Stomach smooth muscle (tissue), 2 donors: ENCODE results near the gene STPG3.

Experiments used
- H3K27ac ChIP-seq: one replicate; pipeline ENCODE4 v1.7.0; 2013; ENCODE audit warnings: mild to moderate bottlenecking, low read length, inconsistent platforms
- H3K27me3 ChIP-seq, 2 donors: one replicate each; pipeline ENCODE4 v1.7.0; 2013; ENCODE audit warnings: low read length in 2 of 2; ENCODE audit not compliant: insufficient read depth in 2 of 2, control insufficient read depth in 1 of 2
- H3K36me3 ChIP-seq, 2 donors: one replicate each; pipeline ENCODE4 v1.7.0; 2013; ENCODE audit warnings: low read length in 2 of 2; ENCODE audit not compliant: control insufficient read depth in 2 of 2, insufficient read depth in 2 of 2
- H3K4me1 ChIP-seq: one replicate; pipeline ENCODE4 v1.7.0; 2013; ENCODE audit warnings: low read length; ENCODE audit not compliant: control insufficient read depth, insufficient read depth
- H3K4me3 ChIP-seq, 2 donors: one replicate each; pipeline ENCODE4 v1.7.0; 2013; ENCODE audit warnings: low read length in 2 of 2
- H3K9ac ChIP-seq, 2 donors: one replicate each; pipeline ENCODE4 v1.7.0; 2013; ENCODE audit warnings: low read length in 2 of 2, mild to moderate bottlenecking in 1 of 2
- H3K9me3 ChIP-seq, 2 donors: one replicate each; pipeline ENCODE4 v1.7.0; 2013; ENCODE audit warnings: low read length in 2 of 2; ENCODE audit not compliant: control insufficient read depth in 2 of 2
- donor health status: healthy.
- donor health status: Pancreatic carcinoma.

The STPG3 gene

GRCh38 chr9:137273095-137273490 lies 22.0 kb downstream of the STPG3 start:
- H3K4me1 ChIP-seq: peaks cover 32% of the 10 kb centered on the region
- H3K9ac ChIP-seq: no peak overlapping the region
- H3K9me3 ChIP-seq: no peaks in the 10 kb centered on the region
- H3K4me3 ChIP-seq: no peak overlapping the region
- peaks cover 19 to 23% of the 10 kb centered on the region in 2 donors for H3K36me3 ChIP-seq
- no peak overlapping the region for H3K27ac ChIP-seq
- H3K27me3 ChIP-seq: peaks cover 12 to 27% of the 10 kb centered on the region in 2 donors

DNA sequence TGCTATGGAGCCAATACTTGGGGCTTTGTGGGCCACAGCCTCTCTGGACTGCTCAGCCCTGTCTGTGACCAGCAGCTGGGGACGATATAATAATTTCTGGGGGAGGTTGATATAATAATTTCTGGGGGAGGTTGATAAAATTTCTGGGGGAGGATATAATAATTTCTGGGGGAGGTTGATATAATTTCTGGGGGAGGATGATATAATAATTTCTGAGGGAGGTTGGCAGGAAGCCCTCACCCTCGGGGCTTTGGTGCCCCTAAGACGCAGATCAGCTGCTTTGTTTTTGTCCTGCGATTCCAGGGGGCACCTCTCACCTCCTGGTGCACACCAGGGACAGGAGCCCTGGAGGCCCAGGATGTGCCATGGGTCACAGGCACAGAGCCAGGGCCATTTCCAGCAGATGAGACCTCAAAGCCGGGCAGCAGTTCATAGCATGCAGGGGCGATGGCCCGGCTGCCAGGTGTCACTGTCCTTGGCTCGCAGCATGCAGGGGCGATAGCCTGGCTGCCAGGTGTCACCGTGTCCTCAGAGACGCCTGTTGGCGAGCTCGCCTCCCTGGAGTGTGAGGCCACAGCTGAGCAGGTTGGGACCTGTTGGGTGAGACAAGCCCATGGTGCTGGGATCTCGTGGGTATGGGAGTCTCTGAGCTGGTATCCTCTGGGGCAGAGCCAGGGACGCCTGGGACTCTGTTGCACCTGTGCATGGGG lies 22.7 kb downstream of the STPG3 start:
- Histone ChIP-seq H3K4me1 (peaks cover 27% of the 10 kb centered on the region), H3K27ac (no peak overlapping the region), H3K9ac (no peak overlapping the region)

DNA sequence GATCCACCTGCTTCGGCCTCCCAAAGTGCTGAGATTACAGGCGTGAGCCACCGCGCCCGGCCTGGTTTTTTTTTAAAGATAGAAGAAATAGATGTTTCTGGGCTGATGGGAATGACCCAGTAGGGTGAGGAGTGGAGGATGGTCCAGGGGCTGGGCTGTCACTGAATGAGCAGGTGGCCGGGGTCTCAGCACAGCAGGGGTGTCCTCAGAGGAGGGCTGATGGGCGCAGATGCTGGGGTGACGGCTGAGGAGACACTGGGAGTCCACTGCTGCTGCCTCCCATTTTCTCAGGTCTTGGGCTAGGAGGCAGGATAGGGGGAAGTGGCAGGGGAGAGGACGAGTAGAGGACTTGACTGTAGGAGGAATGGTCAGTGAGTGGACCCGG lies 24.1 kb downstream of the STPG3 start:
- Histone ChIP-seq H3K27ac (no peak overlapping the region), H3K9me3 (no peaks in the 10 kb centered on the region), H3K9ac (no peak overlapping the region), H3K4me1 (peaks cover 19% of the 10 kb centered on the region), H3K4me3 (no peak overlapping the region), H3K27me3 (peaks cover 17 to 41% of the 10 kb centered on the region in 2 donors), H3K36me3 (peaks cover 12 to 15% of the 10 kb centered on the region in 2 donors)

More for the DNA sequence above, 22.7 kb downstream of the STPG3 start:
- Histone ChIP-seq H3K4me3 (no peak overlapping the region), H3K27me3 (peaks cover 12 to 33% of the 10 kb centered on the region in 2 donors), H3K9me3 (no peaks in the 10 kb centered on the region), H3K36me3 (peaks cover 19 to 21% of the 10 kb centered on the region in 2 donors)

DNA sequence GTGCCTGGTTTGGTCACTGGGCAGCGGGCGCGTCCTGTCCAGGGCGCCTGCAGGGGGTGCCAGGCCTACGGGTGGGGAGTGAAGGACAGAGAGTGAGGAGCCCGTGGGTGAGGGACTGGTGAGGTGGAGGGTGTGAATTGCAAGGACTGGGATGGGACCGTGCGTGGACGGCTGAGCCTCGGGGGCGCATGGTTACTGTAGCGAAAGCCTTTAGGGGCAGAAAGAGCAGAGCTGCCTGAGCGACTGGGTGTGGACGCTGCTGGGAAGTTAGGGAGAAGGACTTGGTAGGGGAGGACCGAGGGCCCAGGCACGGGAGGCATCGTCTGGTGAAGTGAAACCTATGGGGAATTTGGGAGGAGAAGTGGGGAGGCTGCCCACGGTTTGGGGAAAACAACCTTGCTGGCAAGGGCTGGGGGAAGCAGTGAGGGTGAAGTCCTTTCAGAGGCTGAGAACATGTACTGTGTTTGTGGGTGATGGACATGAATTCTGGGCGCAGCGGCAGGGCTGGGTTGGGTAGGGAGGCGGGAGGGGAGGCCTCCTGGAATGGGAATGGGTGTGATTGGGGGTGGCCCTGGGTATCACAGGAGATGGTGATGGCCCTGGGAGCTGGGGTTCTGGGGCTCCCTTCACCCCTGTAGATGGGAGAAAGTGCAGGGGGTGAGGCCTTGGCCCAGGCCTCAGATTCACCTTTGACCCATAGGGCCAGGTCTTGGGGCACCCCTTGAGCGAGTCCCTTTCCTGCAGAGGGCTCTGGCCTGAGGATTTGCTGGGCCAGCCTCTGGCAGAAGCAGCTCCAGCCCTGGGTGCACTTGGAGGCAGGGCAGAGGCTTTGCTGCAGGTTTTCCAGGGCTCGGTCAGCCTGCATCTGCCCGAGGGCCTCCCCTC lies 24.7 kb downstream of the STPG3 start:
- Histone ChIP-seq H3K27ac (no peak overlapping the region), H3K4me1 (peaks cover 20% of the 10 kb centered on the region), H3K9ac (no peak overlapping the region)

GRCh38 chr9:137276473-137277328 lies 25.6 kb downstream of the STPG3 start:
- Histone ChIP-seq H3K9ac (no peak overlapping the region), H3K36me3 (peaks cover 10 to 12% of the 10 kb centered on the region in 2 donors), H3K27ac (peak overlapping the region; percentile 46), H3K4me1 (peaks cover 20% of the 10 kb centered on the region), H3K27me3 (peaks cover 18 to 54% of the 10 kb centered on the region in 2 donors), H3K9me3 (no peaks in the 10 kb centered on the region), H3K4me3 (peak overlapping the region in 1 of 2 donors; percentile 58)

More for the DNA sequence above, 24.7 kb downstream of the STPG3 start:
- Histone ChIP-seq H3K4me3 (no peak overlapping the region), H3K36me3 (peaks cover 12 to 14% of the 10 kb centered on the region in 2 donors), H3K27me3 (peaks cover 17 to 46% of the 10 kb centered on the region in 2 donors), H3K9me3 (no peaks in the 10 kb centered on the region)

DNA sequence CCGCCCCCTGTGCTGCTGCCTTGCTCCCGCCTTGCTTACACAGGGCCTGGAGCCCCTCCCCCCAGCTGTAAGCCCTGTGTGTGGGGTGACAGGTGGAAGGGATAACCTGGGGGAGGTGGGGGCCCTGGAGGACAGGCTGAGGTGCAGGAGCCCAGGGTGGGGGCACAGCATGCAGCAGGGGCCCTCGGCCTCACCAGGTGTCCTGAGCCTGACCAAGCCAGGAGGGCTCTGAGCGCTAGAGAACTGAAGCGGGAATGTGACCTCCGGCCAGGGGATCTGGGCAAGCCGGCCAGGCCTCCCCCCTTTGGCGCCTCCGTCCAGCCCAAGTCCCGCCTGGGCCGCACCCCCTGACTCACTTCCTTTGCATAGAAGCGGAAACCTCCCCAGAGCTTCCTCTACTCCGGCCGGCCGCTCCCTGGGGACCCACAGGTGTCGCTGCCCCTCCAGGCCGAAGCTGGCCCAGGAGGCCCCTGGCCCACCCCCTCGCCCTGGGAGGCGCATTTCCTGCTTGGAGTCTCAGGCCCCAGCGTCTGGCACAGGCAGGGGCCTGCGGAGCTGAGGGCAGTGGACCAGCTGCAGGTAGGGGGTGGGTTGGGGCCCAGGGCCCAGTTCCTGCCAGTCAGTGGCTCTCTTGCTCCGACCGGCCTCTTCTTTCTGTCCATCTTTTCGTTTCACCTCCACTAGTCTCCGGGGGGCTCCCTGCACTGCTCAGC lies 26.4 kb downstream of the STPG3 start, which contains the start of gene TOR4A:
Gene TOR4A (plus strand): TSS at position 398 of the 713 bp plus-strand sequence. CDS start 964 bp downstream, outside the sequence.
- Histone ChIP-seq H3K27ac (peak within 1 kb of the TSS; percentile 46), H3K27me3 (peaks cover 20 to 54% of the 10 kb centered on the region in 2 donors), H3K9me3 (no peaks in the 10 kb centered on the region), H3K9ac (peak within 1 kb of the TSS in 1 of 2 donors; percentile 42), H3K4me3 (peak within 1 kb of the TSS in 1 of 2 donors; percentile 58), H3K4me1 (peaks cover 20% of the 10 kb centered on the region), H3K36me3 (peaks cover 3 to 4% of the 10 kb centered on the region in 2 donors)

- H3K9me3 ChIP-seq: no peaks in the 10 kb centered on the region
- peak overlapping the region in 1 of 2 donors; percentile 42 for H3K9ac ChIP-seq
- peak overlapping the region in 1 of 2 donors; percentile 58 for H3K4me3 ChIP-seq
- H3K36me3 ChIP-seq: peaks cover 0 to 2% of the 10 kb centered on the region in 2 donors
- peaks cover 20% of the 10 kb centered on the region for H3K4me1 ChIP-seq
- H3K27ac ChIP-seq: no peak overlapping the region
- H3K27me3 ChIP-seq: peaks cover 20 to 54% of the 10 kb centered on the region in 2 donors
These were observed 27.1 kb downstream of the STPG3 start for GRCh38 chr9:137278061-137278701.

DNA sequence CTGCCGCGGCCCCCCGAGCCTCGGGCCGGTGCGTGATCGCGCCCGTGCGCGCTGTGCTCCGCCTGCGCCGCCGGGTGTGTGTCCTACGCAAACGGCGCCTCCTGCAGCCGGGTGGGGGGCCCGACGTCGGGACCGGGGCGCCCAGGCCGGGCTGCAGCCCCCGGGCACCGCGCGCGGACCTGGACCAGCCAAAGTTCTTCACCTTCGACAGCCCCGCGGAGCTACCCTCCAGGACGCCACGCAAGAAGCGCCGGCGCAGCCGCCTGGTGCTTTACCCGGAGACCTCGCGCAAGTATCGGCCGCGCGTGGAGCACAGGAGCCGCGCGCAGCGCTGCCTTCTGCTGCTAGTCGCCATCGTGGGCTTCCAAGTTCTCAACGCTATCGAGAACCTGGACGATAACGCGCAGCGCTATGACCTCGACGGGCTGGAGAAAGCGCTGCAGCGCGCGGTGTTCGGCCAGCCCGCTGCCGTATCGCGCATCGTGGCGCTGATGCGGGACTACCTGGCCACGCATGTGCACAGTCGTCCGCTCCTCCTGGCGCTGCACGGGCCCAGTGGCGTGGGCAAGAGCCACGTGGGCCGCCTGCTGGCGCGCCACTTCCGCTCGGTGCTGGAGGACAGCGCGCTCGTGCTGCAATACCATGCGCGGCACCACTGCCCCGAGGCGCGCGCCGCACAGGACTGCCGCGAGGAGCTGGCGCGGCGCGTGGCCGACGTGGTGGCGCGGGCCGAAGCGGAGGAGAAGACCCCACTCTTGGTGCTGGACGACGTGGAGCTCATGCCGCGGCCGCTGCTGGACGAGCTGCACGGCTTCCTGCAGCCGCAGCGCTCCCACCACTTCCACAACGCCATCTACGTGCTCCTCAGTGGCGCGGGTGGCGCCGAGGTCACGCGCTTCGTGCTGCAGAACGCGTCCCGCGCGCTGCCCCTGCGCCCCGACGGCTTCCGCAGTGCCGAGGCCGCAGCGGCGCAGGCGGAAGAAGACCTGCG lies 27.9 kb downstream of the STPG3 start:
- H3K4me1 ChIP-seq: peaks cover 20% of the 10 kb centered on the region
- H3K27ac ChIP-seq: no peak overlapping the region
- no peaks in the 10 kb centered on the region for H3K9me3 ChIP-seq
- H3K36me3 ChIP-seq: no peaks in the 10 kb centered on the region
- H3K4me3 ChIP-seq: no peak overlapping the region
- H3K27me3 ChIP-seq: peaks cover 20 to 51% of the 10 kb centered on the region in 2 donors
- no peak overlapping the region for H3K9ac ChIP-seq
